GM19238 (cell line): ENCODE measurements around the gene BZW2.
"Not testable (repeated sequence)": the region's sequence is repeated elsewhere in the genome, so short reads cannot be mapped to it uniquely, and the experiment has no call there.

Source experiments
- DNase-seq: peaks from one replicate; pipeline ENCODE4 v3.0.0; 2011; ENCODE audit warnings: low spot score; ENCODE audit not compliant: insufficient read length

Gene BZW2

GRCh38 chr7:16670021-16670420 lies 24.0 kb downstream of the BZW2 start:
- no peak for DNase-seq

GRCh38 chr7:16670731-16671344 lies 24.9 kb downstream of the BZW2 start:
- no peak for DNase-seq

GRCh38 chr7:16671811-16672210 lies 25.8 kb downstream of the BZW2 start:
- no peak for DNase-seq

- DNase-seq: no peak
These were observed 29.3 kb downstream of the BZW2 start for GRCh38 chr7:16675277-16675676.

GRCh38 chr7:16677978-16678494 lies 32.1 kb downstream of the BZW2 start:
- DNase-seq: no peak

GRCh38 chr7:16678645-16679566 lies 32.9 kb downstream of the BZW2 start:
- DNase-seq: not testable (repeated sequence)

GRCh38 chr7:16684935-16685334 lies 39.0 kb downstream of the BZW2 start:
- DNase-seq: no peak

GRCh38 chr7:16685535-16685934 lies 39.6 kb downstream of the BZW2 start:
- no peak for DNase-seq

GRCh38 chr7:16688249-16688648 lies 42.3 kb downstream of the BZW2 start:
- DNase-seq: no peak

- no peak for DNase-seq
These were observed 45.3 kb downstream of the BZW2 start for GRCh38 chr7:16691241-16691640.

GRCh38 chr7:16693601-16694318 lies 47.8 kb downstream of the BZW2 start:
- no peak for DNase-seq

- no peak for DNase-seq
These were observed 48.8 kb downstream of the BZW2 start for GRCh38 chr7:16694806-16695205.

GRCh38 chr7:16695621-16696237 lies 49.7 kb downstream of the BZW2 start:
- no peak for DNase-seq

GRCh38 chr7:16697507-16698199 lies 51.7 kb downstream of the BZW2 start:
- DNase-seq: no peak

- no peak for DNase-seq
These were observed 52.4 kb downstream of the BZW2 start for GRCh38 chr7:16698200-16698905.

GRCh38 chr7:16702441-16702840 lies 56.5 kb downstream of the BZW2 start:
- DNase-seq: no peak

- no peak for DNase-seq
These were observed 62.5 kb downstream of the BZW2 start for GRCh38 chr7:16708511-16708910.

- DNase-seq: no peak
These were observed 63.0 kb downstream of the BZW2 start for GRCh38 chr7:16708980-16709379.

- no peak for DNase-seq
These were observed 64.7 kb downstream of the BZW2 start for GRCh38 chr7:16710651-16711050.

- no peak for DNase-seq
These were observed 65.7 kb downstream of the BZW2 start for GRCh38 chr7:16711730-16712129.
